SK-N-DZ (cell line): Measurements from ENCODE around the gene ANKRD28.
A peak's percentile ranks its signal among the peaks of the same experiment; 100 is the strongest.

Source experiments
- DNase-seq: peaks from one replicate; pipeline ENCODE4 v3.0.0-alpha.2; 2015; ENCODE audit warnings: low spot score

Gene ANKRD28

GRCh38 chr3:15726043-15726442, 71.7 kb downstream of the ANKRD28 start:
- no peak for DNase-seq

GRCh38 chr3:15724446-15724845, 73.3 kb downstream of the ANKRD28 start:
- DNase-seq = no peak

- no peak for DNase-seq
Observed at GRCh38 chr3:15723624-15723884, 74.2 kb downstream of the ANKRD28 start.

GRCh38 chr3:15722877-15723623, 74.7 kb downstream of the ANKRD28 start:
- DNase-seq = no peak

GRCh38 chr3:15716178-15716577, 81.6 kb downstream of the ANKRD28 start:
- no peak for DNase-seq

- DNase-seq = no peak
Observed at GRCh38 chr3:15714448-15714847, 83.3 kb downstream of the ANKRD28 start.

GRCh38 chr3:15713364-15713763, 84.4 kb downstream of the ANKRD28 start:
- DNase-seq = no peak

- DNase-seq = no peak
Observed at GRCh38 chr3:15711281-15711680, 86.5 kb downstream of the ANKRD28 start.

- no peak for DNase-seq
Observed at GRCh38 chr3:15708882-15709677, 88.7 kb downstream of the ANKRD28 start.

GRCh38 chr3:15707779-15708178, 90.0 kb downstream of the ANKRD28 start:
- DNase-seq = no peak

GRCh38 chr3:15703346-15703745, 94.4 kb downstream of the ANKRD28 start:
- DNase-seq = no peak

- no peak for DNase-seq
Observed at GRCh38 chr3:15694628-15695027, 103.2 kb downstream of the ANKRD28 start.

GRCh38 chr3:15693355-15693754, 104.4 kb downstream of the ANKRD28 start:
- DNase-seq = no peak

GRCh38 chr3:15690748-15691147, 107.0 kb downstream of the ANKRD28 start:
- no peak for DNase-seq

- DNase-seq = no peak
Observed at GRCh38 chr3:15690230-15690629, 107.5 kb downstream of the ANKRD28 start.

GRCh38 chr3:15685927-15686326, 111.9 kb downstream of the ANKRD28 start:
- DNase-seq = peak; percentile 87

- no peak for DNase-seq
Observed at GRCh38 chr3:15683253-15683652, 114.5 kb downstream of the ANKRD28 start.

- DNase-seq = no peak
Observed at GRCh38 chr3:15682561-15683185, 115.1 kb downstream of the ANKRD28 start.

- DNase-seq = no peak
Observed at GRCh38 chr3:15681668-15682067, 116.1 kb downstream of the ANKRD28 start.

GRCh38 chr3:15679306-15679705, 118.5 kb downstream of the ANKRD28 start:
- DNase-seq = no peak

- no peak for DNase-seq
Observed at GRCh38 chr3:15676259-15676658, 121.5 kb downstream of the ANKRD28 start.

GRCh38 chr3:15673536-15673935, 124.2 kb downstream of the ANKRD28 start:
- DNase-seq = no peak

GRCh38 chr3:15667484-15667883, 130.3 kb downstream of the ANKRD28 start:
- no peak for DNase-seq
